Fibroblast of pulmonary artery (primary cell): ENCODE data around the gene KRT13.

Experiments
- DNase-seq: peaks from one replicate; pipeline ENCODE4 v3.0.0-alpha.2; 2010; ENCODE audit warnings: low read depth
- H3K4me3 ChIP-seq: replicated peaks from 2 replicates; pipeline ENCODE4 v1.5.1; 2011; ENCODE audit warnings: low read depth, mild to moderate bottlenecking, control low read depth, low read length, moderate library complexity
- TF ChIP-seq, protein P1 (sequence below): IDR thresholded peaks from 2 replicates; pipeline ENCODE4 v1.5.1; 2011; ENCODE audit warnings: mild to moderate bottlenecking, control low read depth, low read length, inconsistent platforms; ENCODE audit errors: missing control alignments

The KRT13 gene

DNA sequence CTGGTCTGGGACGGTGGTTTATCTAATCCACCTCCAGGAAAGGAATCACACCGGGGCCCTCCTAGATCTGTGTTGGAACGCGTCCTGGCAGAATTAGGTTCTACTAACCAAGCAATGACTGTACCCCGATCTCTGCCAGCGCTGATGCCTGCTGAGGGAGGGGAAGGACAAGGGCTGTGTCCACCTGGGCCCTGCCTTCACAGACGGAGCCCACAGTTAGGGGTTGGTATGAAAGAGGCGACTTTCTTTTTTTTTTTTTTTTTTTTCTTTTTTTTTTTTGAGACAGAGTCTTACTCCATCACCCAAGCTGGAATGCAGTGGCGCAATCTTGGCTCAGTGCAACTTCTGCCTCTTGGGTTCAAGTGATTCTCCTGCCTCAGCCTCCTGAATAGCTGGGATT is 32.6 kb upstream of the KRT13 start:
- DNase-seq = peak; percentile 55
- no peak overlapping the region for H3K4me3 ChIP-seq
- TF ChIP-seq, protein P1, sequence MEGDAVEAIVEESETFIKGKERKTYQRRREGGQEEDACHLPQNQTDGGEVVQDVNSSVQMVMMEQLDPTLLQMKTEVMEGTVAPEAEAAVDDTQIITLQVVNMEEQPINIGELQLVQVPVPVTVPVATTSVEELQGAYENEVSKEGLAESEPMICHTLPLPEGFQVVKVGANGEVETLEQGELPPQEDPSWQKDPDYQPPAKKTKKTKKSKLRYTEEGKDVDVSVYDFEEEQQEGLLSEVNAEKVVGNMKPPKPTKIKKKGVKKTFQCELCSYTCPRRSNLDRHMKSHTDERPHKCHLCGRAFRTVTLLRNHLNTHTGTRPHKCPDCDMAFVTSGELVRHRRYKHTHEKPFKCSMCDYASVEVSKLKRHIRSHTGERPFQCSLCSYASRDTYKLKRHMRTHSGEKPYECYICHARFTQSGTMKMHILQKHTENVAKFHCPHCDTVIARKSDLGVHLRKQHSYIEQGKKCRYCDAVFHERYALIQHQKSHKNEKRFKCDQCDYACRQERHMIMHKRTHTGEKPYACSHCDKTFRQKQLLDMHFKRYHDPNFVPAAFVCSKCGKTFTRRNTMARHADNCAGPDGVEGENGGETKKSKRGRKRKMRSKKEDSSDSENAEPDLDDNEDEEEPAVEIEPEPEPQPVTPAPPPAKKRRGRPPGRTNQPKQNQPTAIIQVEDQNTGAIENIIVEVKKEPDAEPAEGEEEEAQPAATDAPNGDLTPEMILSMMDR = no peak

- no peak overlapping the region for H3K4me3 ChIP-seq
- TF ChIP-seq, protein P1 = no peak
- no peak for DNase-seq
Measured at GRCh38 chr17:41537614-41537954, 32.2 kb upstream of the KRT13 start.

DNA sequence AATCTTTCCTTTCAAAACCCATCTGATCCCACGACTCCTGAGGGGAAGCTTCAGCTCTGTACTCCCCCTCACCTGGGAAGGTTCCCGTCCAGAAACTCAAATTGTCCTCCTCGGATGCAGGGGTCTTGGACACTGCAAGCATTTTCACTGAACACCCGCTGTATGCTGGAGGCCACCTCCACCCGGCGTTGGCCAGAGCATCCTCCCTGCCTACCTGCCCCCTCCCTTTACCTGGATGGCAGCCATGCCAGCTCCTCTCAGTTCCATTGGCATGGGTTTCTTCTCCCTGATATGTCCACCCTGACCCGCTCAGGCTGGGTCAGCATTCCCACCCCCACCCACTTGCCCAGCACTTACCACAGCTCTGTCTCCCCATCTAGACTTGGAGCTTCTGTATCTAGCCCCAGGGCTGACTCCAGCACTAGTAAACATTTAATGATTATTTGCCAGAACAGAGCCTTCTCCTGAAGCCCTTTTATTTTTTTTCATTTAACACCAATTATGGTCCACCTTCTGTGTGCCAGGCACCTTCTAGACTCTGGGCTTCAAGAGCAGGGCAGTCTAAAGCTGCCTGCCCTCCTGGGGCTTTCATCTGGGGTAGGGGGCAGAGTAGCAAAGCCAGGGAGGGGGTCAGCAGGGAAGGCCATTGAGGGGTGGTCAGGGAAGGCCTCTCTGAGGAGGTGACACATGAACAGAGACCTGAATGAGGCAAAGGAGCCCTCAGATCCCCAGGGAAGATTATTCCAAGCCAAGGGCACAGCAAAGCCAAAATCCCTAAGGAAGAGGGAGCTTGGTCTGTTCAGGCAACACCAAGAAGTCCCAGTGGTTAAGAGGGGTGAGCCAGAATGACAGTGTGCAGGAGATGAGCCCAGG is 31.6 kb upstream of the KRT13 start:
- TF ChIP-seq, protein P1 = no peak

GRCh38 chr17:41535764-41536481 is 30.5 kb upstream of the KRT13 start:
- TF ChIP-seq, protein P1 = no peak
- no peak for DNase-seq
- no peak overlapping the region for H3K4me3 ChIP-seq

More for the DNA sequence above, 31.6 kb upstream of the KRT13 start:
- no peak for DNase-seq
- H3K4me3 ChIP-seq = no peak overlapping the region

DNA sequence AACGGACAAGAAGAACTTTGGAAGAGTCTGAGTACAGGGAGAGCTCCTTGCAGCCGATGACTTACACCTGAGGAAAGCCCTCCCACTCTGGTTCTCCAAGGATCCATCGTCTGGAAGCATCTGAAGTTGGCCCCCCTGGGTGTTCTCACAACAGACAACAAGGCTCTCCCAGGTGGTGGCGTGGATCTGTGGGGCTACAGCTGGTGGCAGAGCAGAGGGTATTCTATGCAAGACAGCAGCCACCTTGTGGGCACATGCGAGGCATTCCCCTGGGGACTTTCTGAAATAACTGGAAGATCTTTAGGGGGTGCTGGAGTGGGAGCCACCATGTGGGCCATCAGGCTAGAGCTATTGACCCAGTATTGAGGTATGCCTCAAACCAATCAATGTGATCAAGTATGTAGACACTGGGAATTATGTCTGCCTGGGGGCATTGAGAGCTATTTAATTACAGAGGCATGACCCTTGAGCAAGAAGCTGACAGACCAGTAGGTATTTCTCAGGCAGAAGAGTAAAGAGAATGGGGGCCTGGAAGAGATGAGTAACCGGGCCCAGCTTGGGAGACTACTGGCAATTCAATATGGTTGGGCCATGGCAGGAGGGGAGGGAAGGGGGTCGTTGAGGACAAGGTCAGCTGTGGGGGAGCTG is 29.6 kb upstream of the KRT13 start:
- no peak overlapping the region for H3K4me3 ChIP-seq
- no peak for DNase-seq
- TF ChIP-seq, protein P1 = no peak

DNA sequence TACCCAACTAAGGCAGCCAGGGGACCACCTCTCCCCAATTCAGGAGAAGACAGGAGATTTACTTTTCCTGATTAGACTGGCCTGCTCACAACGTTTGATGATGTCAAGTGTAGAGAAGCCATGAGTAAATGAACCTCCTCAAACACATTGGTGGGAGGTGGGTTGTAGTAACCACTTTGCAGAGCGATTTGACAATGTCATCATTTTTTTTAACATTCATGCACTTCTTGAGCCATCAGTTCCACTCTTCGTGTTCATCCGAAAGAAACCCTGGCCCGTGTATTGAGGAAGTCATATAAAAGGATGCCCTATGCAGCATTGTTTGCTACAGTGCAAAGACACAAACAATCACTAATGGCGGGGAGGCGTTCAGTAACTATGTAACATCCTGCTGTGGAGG is 28.2 kb upstream of the KRT13 start:
- TF ChIP-seq, protein P1 = no peak
- no peak overlapping the region for H3K4me3 ChIP-seq

More for the DNA sequence above, 28.2 kb upstream of the KRT13 start:
- no peak for DNase-seq
